HCT116 (cell line): Measurements from ENCODE around the gene USP53. TPM values are rescaled to one million over a fixed set of nuclear protein-coding genes. Genes with fewer than 3 reads are reported as not detected.

ENCODE experiments used
- ATAC-seq: fragments of 200-7000 bp; cut with Tn5 transposase; 2 replicates; pipeline ENCODE4 v1.9.1; 2020; ENCODE audit warnings: mild to moderate bottlenecking, moderate library complexity
- BruUV-seq: library from RNA; stranded (reverse); fragments of 400-500 nt; replicated peaks from 2 replicates; lab custom pipeline; 2021; lab: Mats Ljungman, UMichigan
- CTCF ChIA-PET: fragments of 300-600 bp; sonication (Branson Sonifier 250); formaldehyde crosslinking; loops from one replicate; lab custom pipeline; 2021; ENCODE audit warnings: antibody characterized with exemption; lab: Charles Lee
- POLR2A ChIA-PET: fragments of 300-600, 350-600 bp; sonication (Branson Sonifier 250); formaldehyde crosslinking; loops from one replicate; lab custom pipeline; 2021; ENCODE audit warnings: antibody characterized with exemption; lab: Charles Lee
- RAD21 ChIA-PET, 2 experiments: fragments of 300-600 bp; sonication (Branson Sonifier 250); formaldehyde crosslinking; loops; one replicate each; lab custom pipeline; 2023; ENCODE audit warnings: low total read pairs in 2 of 2; ENCODE audit not compliant: uncharacterized antibody in 2 of 2, unreplicated experiment in 2 of 2, low non-redundant PET in 1 of 2; lab: Charles Lee
- DNase-seq: peaks from one replicate; pipeline ENCODE4 v3.0.0-alpha.2; 2010; ENCODE audit warnings: low read depth, low spot score
- H2AFZ ChIP-seq: fragments of 200-600 bp; shearing (Covaris generic), sonication (generic); 2 replicates; pipeline ENCODE4 v1.6.1; 2017; ENCODE audit warnings: low read depth, mixed run types, mixed read lengths, antibody characterized with exemption, low read length; ENCODE audit not compliant: poor library complexity, severe bottlenecking
- H3K27ac ChIP-seq: 2 replicates; pipeline ENCODE4 v1.5.1; 2012; ENCODE audit warnings: low read depth, low read length
- H3K27me3 ChIP-seq: fragments of 200-600 bp; sonication (generic); 2 replicates; pipeline ENCODE4 v1.6.1; 2016; ENCODE audit warnings: mixed run types, low read length, mixed read lengths; ENCODE audit not compliant: insufficient read depth
- H3K36me3 ChIP-seq, 2 experiments: fragments of 200-500 bp in 1 of 2; fragments of 200-600 bp in 1 of 2; sonication (Bioruptor generic) in 1 of 2; sonication (generic) in 1 of 2; 2 replicates each; pipeline versions ENCODE4 v1.5.1 to v1.6.1; 2014 to 2016; ENCODE audit warnings: low read length in 2 of 2, inconsistent platforms in 1 of 2, mixed read lengths in 1 of 2, mixed run types in 1 of 2; ENCODE audit not compliant: insufficient read depth in 2 of 2, control insufficient read depth in 1 of 2
- H3K4me1 ChIP-seq, 2 experiments: fragments of 200-600 bp in 1 of 2; sonication (generic) in 1 of 2; 2 replicates each; pipeline versions ENCODE4 v1.5.1 to v1.6.1; 2012 to 2017; ENCODE audit warnings: low read length in 2 of 2, inconsistent platforms in 1 of 2, mild to moderate bottlenecking in 1 of 2, mixed read lengths in 1 of 2, mixed run types in 1 of 2, moderate library complexity in 1 of 2; ENCODE audit not compliant: insufficient read depth in 2 of 2, control insufficient read depth in 1 of 2
- H3K4me2 ChIP-seq: fragments of 200-600 bp; sonication (generic); 2 replicates; pipeline ENCODE4 v1.6.1; 2017; ENCODE audit warnings: mixed run types, low read length, mixed read lengths
- H3K4me3 ChIP-seq, 2 experiments: fragments of 200-600 bp in 1 of 2; sonication (generic) in 1 of 2; replicated peaks in 1 of 2; 2 replicates each; pipeline ENCODE4 v1.5.1; 2011 to 2016; ENCODE audit warnings: low read length in 2 of 2, control low read depth in 1 of 2, low read depth in 1 of 2, mild to moderate bottlenecking in 1 of 2, mixed read lengths in 1 of 2, mixed run types in 1 of 2
- H3K79me2 ChIP-seq: fragments of 200-600 bp; sonication (generic); 2 replicates; pipeline ENCODE4 v1.6.1; 2017; ENCODE audit warnings: mild to moderate bottlenecking, mixed run types, low read length, moderate library complexity, mixed read lengths; ENCODE audit not compliant: insufficient read depth
- H3K9ac ChIP-seq: fragments of 200-600 bp; sonication (generic); 2 replicates; pipeline ENCODE4 v1.6.1; 2016; ENCODE audit warnings: low read length, mixed read lengths
- H3K9me2 ChIP-seq: fragments of 200-600 bp; sonication (generic), shearing (Covaris generic); 2 replicates; pipeline ENCODE4 v1.6.1; 2017; ENCODE audit warnings: mixed run types, mild to moderate bottlenecking, moderate library complexity; ENCODE audit not compliant: insufficient read depth
- H3K9me3 ChIP-seq, 2 experiments: fragments of 200-500 bp in 1 of 2; fragments of 200-600 bp in 1 of 2; sonication (Bioruptor generic) in 1 of 2; sonication (generic) in 1 of 2; 2 replicates each; pipeline ENCODE4 v1.6.1; 2014 to 2017; ENCODE audit warnings: low read length in 2 of 2, mixed read lengths in 2 of 2, inconsistent platforms in 1 of 2, low read depth in 1 of 2, mild to moderate bottlenecking in 1 of 2, mixed run types in 1 of 2, moderate library complexity in 1 of 2; ENCODE audit not compliant: control insufficient read depth in 1 of 2, insufficient read depth in 1 of 2
- H4K20me1 ChIP-seq: fragments of 200-600 bp; sonication (generic), shearing (Covaris generic); 2 replicates; pipeline ENCODE4 v1.6.1; 2017; ENCODE audit warnings: mixed run types, mild to moderate bottlenecking, moderate library complexity; ENCODE audit not compliant: insufficient read depth
- ATF3 ChIP-seq: IDR thresholded peaks from 2 replicates; pipeline ENCODE4 v1.6.1; 2012
- CBX3 ChIP-seq: IDR thresholded peaks from 2 replicates; pipeline ENCODE4 v1.6.1; 2012; ENCODE audit warnings: low read depth
- CEBPB ChIP-seq: IDR thresholded peaks from 2 replicates; pipeline ENCODE4 v1.6.1; 2012; ENCODE audit warnings: low read depth
- EGR1 ChIP-seq: IDR thresholded peaks from 2 replicates; pipeline ENCODE4 v1.6.1; 2012; ENCODE audit warnings: low read depth
- ELF1 ChIP-seq: IDR thresholded peaks from 2 replicates; pipeline ENCODE4 v1.6.1; 2012; ENCODE audit warnings: low read depth, borderline replicate concordance
- EZH2 ChIP-seq: fragments of 200-600 bp; sonication (generic); IDR thresholded peaks from 2 replicates; pipeline ENCODE4 v1.6.1; 2017; ENCODE audit warnings: antibody characterized with exemption, mixed run types
- FOSL1 ChIP-seq: IDR thresholded peaks from 2 replicates; pipeline ENCODE4 v1.6.1; 2012; ENCODE audit warnings: low read depth
- JUND ChIP-seq: IDR thresholded peaks from 2 replicates; pipeline ENCODE4 v1.6.1; 2012
- POLR2A ChIP-seq: IDR thresholded peaks from 2 replicates; pipeline ENCODE4 v1.7.0; 2011; ENCODE audit warnings: borderline replicate concordance; ENCODE audit not compliant: insufficient read depth, insufficient read length; ENCODE audit errors: extremely low read depth
- POLR2AphosphoS5 ChIP-seq: IDR thresholded peaks from 2 replicates; pipeline ENCODE4 v1.6.1; 2011; ENCODE audit warnings: mild to moderate bottlenecking, low read depth, low read length, moderate library complexity
- RAD21 ChIP-seq: IDR thresholded peaks from 2 replicates; pipeline ENCODE4 v1.6.1; 2012; ENCODE audit warnings: low read depth, mild to moderate bottlenecking
- SIN3A ChIP-seq: IDR thresholded peaks from 2 replicates; pipeline ENCODE4 v1.6.1; 2012; ENCODE audit warnings: low read depth
- SP1 ChIP-seq: IDR thresholded peaks from 2 replicates; pipeline ENCODE4 v1.6.1; 2012; ENCODE audit warnings: low read depth
- SRF ChIP-seq: IDR thresholded peaks from 2 replicates; pipeline ENCODE4 v1.6.1; 2012; ENCODE audit warnings: low read depth
- TCF7L2 ChIP-seq: IDR thresholded peaks from 2 replicates; pipeline ENCODE4 v1.7.0; 2011; ENCODE audit warnings: borderline replicate concordance, inconsistent platforms; ENCODE audit not compliant: insufficient read depth, insufficient read length; ENCODE audit errors: extremely low read depth
- YY1 ChIP-seq: IDR thresholded peaks from 2 replicates; pipeline ENCODE4 v1.6.1; 2011; ENCODE audit warnings: low read length, low read depth, moderate library complexity, mild to moderate bottlenecking; ENCODE audit not compliant: insufficient replicate concordance; ENCODE audit errors: extremely low read depth
- ZFX ChIP-seq: fragments of 450-650 bp; IDR thresholded peaks from 2 replicates; pipeline ENCODE4 v1.6.1; 2017
- ZNF274 ChIP-seq: fragments of 200-500 bp; sonication (Bioruptor generic); IDR thresholded peaks from 2 replicates; pipeline ENCODE4 v1.6.1; 2014; ENCODE audit warnings: mild to moderate bottlenecking, low read depth, low read length, inconsistent platforms
- intact Hi-C: fragments of 100-400 bp; cut with micrococcal nuclease; formaldehyde crosslinking; loops from 2 replicates; pipeline ENCODE4 v1.10.0; 2022
- total RNA-seq: library from RNA; stranded (reverse); gene quantifications from one replicate; pipeline ENCODE4 v1.2.1, GENCODE V29; 2021; ENCODE audit not compliant: unreplicated experiment

Gene USP53
- total RNA-seq, 1 experiment from 2014 or later: 22.0 TPM

GRCh38 chr4:119184128-119184527 is 28.4 kb upstream of the USP53 start (continued):
- TF ChIP-seq POLR2AphosphoS5 (no peak), SP1 (no peak), ZNF274 (no peak)

GRCh38 chr4:119189638-119190037 is 22.9 kb upstream of the USP53 start:
- BruUV-seq: no TSS peak
- CTCF ChIA-PET: no interaction called here

DNA sequence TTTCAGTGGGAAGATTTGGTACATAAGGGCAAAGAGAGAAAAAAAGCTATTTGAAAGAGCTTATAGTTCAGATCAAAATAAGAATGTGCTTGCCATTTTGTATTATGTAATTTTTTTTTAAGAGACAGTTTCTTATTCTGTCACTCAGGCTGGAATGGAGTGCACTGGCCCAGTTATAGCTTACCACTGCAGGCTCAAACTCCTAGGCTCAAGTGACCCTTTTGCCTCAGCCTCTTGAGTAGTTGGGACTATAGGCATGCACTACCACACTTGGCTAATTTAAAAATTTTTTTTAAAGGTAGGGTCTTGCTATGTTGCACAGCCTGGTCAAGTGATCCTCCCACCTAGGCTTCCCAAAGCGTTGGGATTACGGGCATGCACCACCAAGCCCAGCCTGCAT is 22.2 kb upstream of the USP53 start:
- intact Hi-C loops: no loop called here
- POLR2A ChIA-PET: interaction anchor here (3.0 kb wide), 1 partner anchor 23 kb away, joined by 11 read pairs; the partner anchor contains the start of gene USP53

More at GRCh38 chr4:119189638-119190037, 22.9 kb upstream of the USP53 start:
- H3K9me2 ChIP-seq: no peaks in the 10 kb centered on the region
- no peak for TF ChIP-seq YY1
- TF ChIP-seq SIN3A: no peak
- no peak for TF ChIP-seq POLR2AphosphoS5
- no peak for TF ChIP-seq SP1
- TF ChIP-seq ZNF274: no peak
- no peak for TF ChIP-seq EZH2
- TF ChIP-seq EGR1: no peak
- TF ChIP-seq, all 23 proteins: peak for 0
- Histone ChIP-seq H3K79me2 (no peaks in the 10 kb centered on the region), H3K9ac (no peak overlapping the region), H3K4me3 (no peak overlapping the region), H3K4me2 (no peak overlapping the region), H3K27ac (no peak overlapping the region), H3K9me3 (no peaks in the 10 kb centered on the region), H3K36me3 (no peaks in the 10 kb centered on the region), H3K27me3 (no peaks in the 10 kb centered on the region), H3K4me1 (peaks cover 4 to 8% of the 10 kb centered on the region in 2 experiments; a peak in 2 of 4 replicates), H4K20me1 (no peaks in the 10 kb centered on the region), H2AFZ (no peak overlapping the region)
- ATAC-seq: no peak
- RAD21 ChIA-PET: no interaction called here
- no peak for DNase-seq
- POLR2A ChIA-PET: interaction anchor here (3.0 kb wide), 1 partner anchor 23 kb away, joined by 11 read pairs; the partner anchor contains the start of gene USP53
- intact Hi-C loops: no loop called here

More for the DNA sequence above, 22.2 kb upstream of the USP53 start:
- Histone ChIP-seq H3K27me3 (no peaks in the 10 kb centered on the region), H2AFZ (no peak overlapping the region), H3K9me3 (no peaks in the 10 kb centered on the region), H3K4me3 (no peak overlapping the region), H3K9me2 (no peaks in the 10 kb centered on the region), H3K79me2 (no peaks in the 10 kb centered on the region), H3K9ac (no peak overlapping the region), H3K27ac (no peak overlapping the region), H3K36me3 (no peaks in the 10 kb centered on the region), H3K4me1 (peaks cover 4 to 8% of the 10 kb centered on the region in 2 experiments; a peak in 2 of 4 replicates), H3K4me2 (no peak overlapping the region), H4K20me1 (no peaks in the 10 kb centered on the region)
- DNase-seq (no peak), ATAC-seq (no peak)
- CTCF ChIA-PET: no interaction called here
- TF ChIP-seq CBX3 (no peak), ELF1 (no peak), ATF3 (no peak), TCF7L2 (no peak), FOSL1 (no peak), JUND (no peak), RAD21 (no peak), EGR1 (no peak), POLR2A (no peak), SP1 (no peak), SRF (no peak), ZNF274 (no peak), CEBPB (no peak), ZFX (no peak)
- BruUV-seq: no TSS peak
- RAD21 ChIA-PET: no interaction called here
